GM12891 (cell line): ENCODE data around the gene USP15.

Experiments
- DNase-seq: peaks from one replicate; pipeline ENCODE4 v3.0.0; 2011; ENCODE audit warnings: low spot score; ENCODE audit not compliant: insufficient read length
- FAIRE-seq: peaks from 2 replicates; lab custom pipeline; 2011; peaks lifted over from hg19 to GRCh38; lab: Jason Lieb, UNC
- PAX5 ChIP-seq: IDR thresholded peaks from 2 replicates; pipeline ENCODE4 v1.6.1; 2011; ENCODE audit warnings: low read length, moderate library complexity, mild to moderate bottlenecking; ENCODE audit not compliant: insufficient read depth, severe bottlenecking
- POLR2A ChIP-seq: IDR thresholded peaks from 2 replicates; pipeline ENCODE4 v1.6.1; 2011; ENCODE audit warnings: low read depth, low read length, control low read depth
- POLR2AphosphoS5 ChIP-seq: IDR thresholded peaks from 2 replicates; pipeline ENCODE4 v1.6.1; 2011; ENCODE audit warnings: low read depth, low read length, control low read depth
- POU2F2 ChIP-seq: IDR thresholded peaks from 2 replicates; pipeline ENCODE4 v1.6.1; 2011; ENCODE audit warnings: low read depth, mild to moderate bottlenecking, control low read depth, low read length, moderate library complexity
- SPI1 ChIP-seq: IDR thresholded peaks from 2 replicates; pipeline ENCODE4 v1.6.1; 2011; ENCODE audit warnings: low read depth, low read length, control low read depth
- TAF1 ChIP-seq: IDR thresholded peaks from 2 replicates; pipeline ENCODE4 v1.6.1; 2011; ENCODE audit warnings: low read depth, low read length, control low read depth

USP15 gene

DNA sequence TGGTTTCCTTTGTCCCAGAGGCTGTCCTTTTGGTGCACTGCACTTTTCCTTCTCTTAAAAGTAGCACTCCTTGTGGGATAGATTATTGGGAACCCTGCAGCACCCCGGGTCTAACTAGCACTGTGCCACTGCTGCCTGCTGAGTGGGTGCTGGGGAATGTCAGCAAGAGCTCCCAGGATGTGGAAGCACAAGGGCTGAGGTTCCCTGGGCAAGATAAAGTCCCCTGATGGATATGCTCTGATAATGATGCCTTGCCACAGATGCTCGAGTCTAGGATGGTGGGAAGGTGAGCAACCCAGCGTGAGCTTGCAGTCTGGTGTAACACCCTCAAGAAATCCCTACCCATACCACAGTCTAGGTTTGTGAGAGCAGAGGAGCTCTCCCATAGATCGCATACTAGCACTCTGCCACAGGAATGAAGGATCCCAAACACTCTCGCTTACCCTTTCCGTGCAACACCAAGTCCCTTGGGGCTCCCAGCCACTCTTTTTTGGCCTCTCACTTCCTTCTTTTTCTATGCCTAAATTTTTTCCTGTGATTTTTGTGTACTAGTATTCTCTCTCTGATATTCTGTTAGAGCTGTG is 32.6 kb downstream of the USP15 start:
- peak; percentile 50; the same call in 1 of the 2 replicates for TF ChIP-seq SPI1
- TF ChIP-seq PAX5, result no peak
- TF ChIP-seq POU2F2, result no peak
- no peak for TF ChIP-seq POLR2A
- no peak for TF ChIP-seq TAF1
- TF ChIP-seq POLR2AphosphoS5, result no peak
- FAIRE-seq (no peak), DNase-seq (no peak)

DNA sequence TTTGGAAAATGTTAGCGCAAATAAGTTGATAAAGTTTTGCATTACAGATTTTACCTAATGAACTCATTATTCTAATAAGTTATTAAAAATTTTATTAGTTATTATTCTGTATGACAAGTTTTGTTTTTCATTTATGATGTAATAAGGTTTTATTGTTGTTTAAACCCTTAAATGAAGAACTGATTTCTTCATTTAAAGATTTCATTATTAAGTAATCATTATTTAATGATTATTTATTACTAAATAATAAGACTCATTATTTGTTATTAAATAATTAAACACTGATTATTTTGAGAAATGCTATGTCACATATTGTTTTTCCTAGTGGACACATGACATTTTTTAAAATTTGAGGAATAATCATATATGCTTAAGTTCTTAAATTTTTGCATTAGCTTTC is 34.2 kb downstream of the USP15 start:
- TF ChIP-seq PAX5 (no peak), POU2F2 (no peak), POLR2A (no peak), POLR2AphosphoS5 (no peak), SPI1 (no peak), TAF1 (no peak)
- FAIRE-seq (no peak), DNase-seq (no peak)

DNA sequence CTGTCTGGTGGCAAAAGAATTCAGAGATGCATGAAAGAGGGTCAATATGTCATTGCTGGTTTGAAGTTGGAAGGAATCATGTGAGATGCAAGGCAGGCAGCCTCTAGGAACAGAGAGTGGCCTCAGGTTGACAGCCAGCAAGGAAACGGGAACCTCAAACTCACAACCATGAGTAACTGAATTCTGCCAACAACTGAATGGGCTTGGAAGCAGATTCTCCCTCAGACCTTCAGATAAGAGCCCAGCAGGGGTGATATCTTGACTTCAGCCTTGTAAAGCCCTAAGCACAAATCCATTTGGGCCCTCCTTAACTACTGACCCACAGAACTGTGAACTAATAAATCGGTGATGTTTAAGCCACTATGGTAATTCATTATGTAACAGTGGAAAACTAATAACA is 35.8 kb downstream of the USP15 start:
- no peak for TF ChIP-seq POU2F2
- DNase-seq (no peak), FAIRE-seq (no peak)

DNA sequence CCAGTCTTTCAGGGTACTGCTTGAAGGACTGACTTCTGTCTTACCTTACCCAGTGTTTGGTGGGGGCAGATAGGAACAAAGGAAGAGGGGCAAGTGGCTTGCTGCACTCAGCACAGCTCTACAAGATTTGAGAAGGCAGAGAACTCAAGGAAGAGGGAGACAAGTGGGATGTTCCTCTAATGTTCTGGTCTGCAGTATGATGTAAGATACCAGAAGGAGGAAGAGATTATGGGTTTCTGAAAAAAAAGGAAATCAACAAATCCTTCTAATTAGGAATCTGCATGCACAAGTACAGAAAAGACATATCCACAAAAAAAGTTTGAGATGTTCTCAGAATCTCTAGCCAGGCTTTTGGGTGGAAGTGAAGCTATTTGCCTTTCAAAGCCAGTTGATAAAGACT is 37.1 kb downstream of the USP15 start:
- FAIRE-seq, result no peak
- no peak for DNase-seq
- no peak for TF ChIP-seq POLR2AphosphoS5
- no peak for TF ChIP-seq TAF1
- TF ChIP-seq PAX5, result no peak
- TF ChIP-seq POU2F2, result no peak
- TF ChIP-seq SPI1, result no peak
- no peak for TF ChIP-seq POLR2A

DNA sequence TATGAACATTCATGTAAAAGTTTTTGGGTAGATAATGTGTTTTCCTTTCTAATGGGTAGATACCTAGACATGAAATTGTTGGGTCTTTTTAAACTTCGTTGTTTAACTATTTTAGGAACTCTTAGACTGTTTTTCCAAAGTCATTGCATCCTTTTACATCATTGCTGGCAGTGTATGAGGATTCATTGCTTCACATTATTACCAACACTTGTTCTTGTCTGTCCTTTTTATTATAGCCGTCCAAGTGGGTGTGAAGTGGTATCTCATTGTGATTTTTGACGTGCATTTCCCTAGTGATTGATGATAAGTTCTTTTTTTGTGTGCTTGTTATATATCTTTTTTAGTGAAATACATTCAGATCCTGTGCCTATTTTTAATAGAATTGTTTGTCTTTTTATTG is 39.4 kb downstream of the USP15 start:
- FAIRE-seq, result peak; percentile 16
- no peak for DNase-seq
- TF ChIP-seq SPI1, result no peak
- no peak for TF ChIP-seq TAF1
- TF ChIP-seq PAX5, result no peak
- no peak for TF ChIP-seq POLR2A
- TF ChIP-seq POU2F2, result no peak
- no peak for TF ChIP-seq POLR2AphosphoS5

DNA sequence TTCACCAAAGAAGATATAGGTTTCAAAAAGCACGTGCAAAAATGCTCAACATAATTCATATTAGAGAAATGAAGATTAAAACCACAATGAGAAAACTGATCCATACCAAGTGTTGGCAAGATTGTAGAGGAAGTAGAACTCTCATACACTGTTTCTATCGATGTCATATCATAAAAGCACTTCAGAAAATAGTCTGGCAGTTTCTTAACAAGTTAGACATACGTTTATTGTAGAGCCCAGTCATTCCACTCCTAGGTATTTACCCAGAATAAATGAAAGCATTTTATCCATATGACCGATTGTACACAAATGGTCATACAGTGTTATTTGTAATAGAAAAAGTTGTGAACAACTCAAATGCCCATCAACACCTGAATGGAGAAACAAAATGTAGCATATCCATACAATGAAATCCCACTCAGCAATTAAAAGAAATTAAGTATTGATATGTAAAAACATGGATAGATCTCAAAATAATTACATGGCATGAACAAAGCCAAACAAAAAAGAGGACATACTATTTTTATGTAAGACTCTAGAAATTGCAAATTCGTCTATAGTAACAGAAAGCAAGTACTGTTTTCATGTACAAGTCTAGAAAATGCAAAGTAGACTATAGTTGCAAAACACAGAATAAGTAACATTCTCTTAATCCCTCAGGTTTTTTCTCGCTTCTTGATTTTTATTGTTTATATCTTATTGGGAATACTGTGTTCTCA is 41.0 kb downstream of the USP15 start:
- TF ChIP-seq POU2F2, result no peak
- TF ChIP-seq TAF1, result no peak
- no peak for TF ChIP-seq SPI1
- no peak for TF ChIP-seq POLR2AphosphoS5
- TF ChIP-seq PAX5, result no peak
- TF ChIP-seq POLR2A, result no peak
- FAIRE-seq, result no peak
- DNase-seq, result no peak

DNA sequence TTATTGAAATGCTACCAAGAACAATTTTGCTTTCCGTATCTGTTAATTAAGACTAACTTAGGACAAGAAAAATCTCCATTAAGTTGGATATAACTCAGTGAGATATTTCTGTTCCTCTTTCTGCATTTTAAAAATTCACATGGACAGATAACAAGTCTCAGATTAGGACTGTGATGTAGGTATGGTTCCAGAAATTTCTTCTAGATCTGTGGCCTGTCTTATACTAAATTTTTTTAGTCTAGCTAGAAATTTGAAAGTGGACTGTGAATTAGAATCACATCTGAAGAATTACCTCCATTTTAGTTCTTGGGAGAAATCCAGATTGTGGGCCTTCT is 41.6 kb downstream of the USP15 start:
- no peak for FAIRE-seq
- TF ChIP-seq SPI1 (peak; percentile 44; the same call in 1 of the 2 replicates), POLR2A (no peak)
- DNase-seq, result no peak

DNA sequence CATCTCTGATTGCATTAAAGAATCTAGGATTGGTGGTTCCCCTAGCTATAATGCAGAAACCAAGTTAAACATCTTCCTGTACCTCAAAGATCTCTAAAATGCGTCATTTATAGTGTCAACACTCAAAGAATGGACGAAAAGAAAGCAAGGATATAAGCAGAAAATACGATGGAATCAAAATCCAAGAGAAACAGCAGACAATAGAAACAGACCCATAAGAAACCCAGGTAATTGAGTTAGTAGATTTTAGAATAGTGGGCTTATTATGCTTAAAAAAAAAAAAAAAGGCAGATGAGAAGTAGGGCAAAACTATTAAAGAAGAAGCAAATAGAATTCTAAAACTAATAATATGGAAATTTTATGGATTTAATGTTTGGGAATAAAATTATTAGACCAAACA is 44.4 kb downstream of the USP15 start:
- DNase-seq, result no peak
- FAIRE-seq, result no peak
- TF ChIP-seq SPI1, result no peak
- TF ChIP-seq POU2F2, result no peak
- no peak for TF ChIP-seq POLR2AphosphoS5
- no peak for TF ChIP-seq PAX5
- no peak for TF ChIP-seq TAF1

DNA sequence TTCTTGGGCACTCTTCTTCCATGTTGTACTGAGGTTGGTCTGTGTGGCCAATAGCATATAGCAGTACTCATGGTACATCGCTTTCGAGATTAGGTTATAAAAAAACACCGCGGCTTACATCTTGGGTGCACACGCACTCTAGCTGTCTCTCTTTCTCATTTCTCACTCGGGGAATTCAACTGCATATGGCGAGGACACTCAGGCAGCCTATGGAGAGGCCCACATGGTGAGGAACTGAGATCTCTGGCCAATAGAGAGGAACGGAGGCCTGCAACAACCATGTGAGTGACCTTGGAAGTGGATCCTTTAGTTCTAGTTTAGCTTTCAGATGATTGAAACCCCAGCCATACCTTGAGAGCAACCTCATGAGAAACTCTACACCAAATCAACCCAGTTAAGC is 45.6 kb downstream of the USP15 start:
- TF ChIP-seq POU2F2 (no peak), SPI1 (no peak), PAX5 (no peak), TAF1 (no peak), POLR2A (no peak), POLR2AphosphoS5 (no peak)
- peak; percentile 13 for FAIRE-seq

More for the DNA sequence above, 45.6 kb downstream of the USP15 start:
- no peak for DNase-seq
